ENCODE data around the gene CRACR2B. TPM values are rescaled to one million over a fixed set of nuclear protein-coding genes. Genes with fewer than 3 reads are reported as not detected.

CRACR2B gene
- total RNA-seq, 3 donors from 2014 or later (not counting 1 experiment from before 2014, with no cell fraction given) = 3.4 to 10.1 (median 3.8) TPM

DNA sequence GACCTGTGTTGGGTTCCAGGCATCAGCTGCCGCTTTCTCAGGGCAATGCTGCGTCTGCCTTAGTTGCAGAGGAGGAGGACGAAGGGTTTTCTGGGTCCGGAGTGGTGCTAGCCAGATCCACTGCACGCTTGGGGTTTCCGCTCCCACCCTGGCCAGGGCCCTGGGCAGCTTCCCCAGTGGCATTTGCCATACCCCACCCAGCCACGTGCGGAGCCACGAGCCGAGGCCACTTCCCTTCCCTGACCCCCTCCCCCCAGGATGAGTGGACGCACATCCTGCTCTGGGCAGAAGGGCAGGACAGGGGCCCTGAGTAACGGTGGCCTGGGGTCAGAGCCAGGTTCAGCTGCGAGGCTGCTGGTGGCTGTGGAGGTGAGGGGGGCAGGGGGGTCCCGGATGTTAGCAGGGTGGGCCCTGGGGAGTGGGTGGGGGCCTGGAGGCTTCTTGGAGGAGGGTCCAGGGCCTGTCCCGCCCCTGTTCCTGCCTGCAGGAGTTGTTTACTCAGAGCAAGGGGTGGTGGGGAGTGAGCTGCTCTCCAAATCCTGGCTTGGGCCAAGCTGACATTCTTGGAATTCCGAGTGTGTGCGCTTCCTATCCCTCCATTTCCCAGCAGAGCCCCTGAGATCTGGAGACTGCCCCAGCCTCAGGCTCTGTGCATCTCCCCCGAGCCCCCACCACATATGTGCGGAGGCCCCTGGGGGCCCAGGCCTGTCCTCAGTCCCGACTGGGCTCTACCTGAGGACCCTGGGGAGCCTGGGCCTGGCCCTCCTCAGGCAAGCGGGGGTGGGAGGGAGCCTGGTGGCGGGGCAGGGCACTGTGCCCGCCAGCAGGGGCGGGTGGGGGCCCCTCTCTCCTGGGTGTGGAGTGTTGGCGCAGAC, 16.3 kb downstream of the CRACR2B start:
- TF ChIP-seq, protein P1, sequence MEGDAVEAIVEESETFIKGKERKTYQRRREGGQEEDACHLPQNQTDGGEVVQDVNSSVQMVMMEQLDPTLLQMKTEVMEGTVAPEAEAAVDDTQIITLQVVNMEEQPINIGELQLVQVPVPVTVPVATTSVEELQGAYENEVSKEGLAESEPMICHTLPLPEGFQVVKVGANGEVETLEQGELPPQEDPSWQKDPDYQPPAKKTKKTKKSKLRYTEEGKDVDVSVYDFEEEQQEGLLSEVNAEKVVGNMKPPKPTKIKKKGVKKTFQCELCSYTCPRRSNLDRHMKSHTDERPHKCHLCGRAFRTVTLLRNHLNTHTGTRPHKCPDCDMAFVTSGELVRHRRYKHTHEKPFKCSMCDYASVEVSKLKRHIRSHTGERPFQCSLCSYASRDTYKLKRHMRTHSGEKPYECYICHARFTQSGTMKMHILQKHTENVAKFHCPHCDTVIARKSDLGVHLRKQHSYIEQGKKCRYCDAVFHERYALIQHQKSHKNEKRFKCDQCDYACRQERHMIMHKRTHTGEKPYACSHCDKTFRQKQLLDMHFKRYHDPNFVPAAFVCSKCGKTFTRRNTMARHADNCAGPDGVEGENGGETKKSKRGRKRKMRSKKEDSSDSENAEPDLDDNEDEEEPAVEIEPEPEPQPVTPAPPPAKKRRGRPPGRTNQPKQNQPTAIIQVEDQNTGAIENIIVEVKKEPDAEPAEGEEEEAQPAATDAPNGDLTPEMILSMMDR (IDR thresholded peaks at IDR 0.05) = no peak
- Histone ChIP-seq H3K27ac (ENCODE audit: low read length) (peak overlapping the region; percentile 11), H3K27me3 (ENCODE audit: control insufficient read depth, insufficient read depth, low read length) (peaks cover 6% of the 10 kb centered on the region), H3K4me1 (ENCODE audit: control insufficient read depth, insufficient read depth, low read length) (peaks cover 64% of the 10 kb centered on the region), H3K4me3 (ENCODE audit: low read length) (peak overlapping the region; percentile 56), H3K36me3 (ENCODE audit: control insufficient read depth, insufficient read depth, low read length) (peaks cover 15% of the 10 kb centered on the region), H3K9me3 (ENCODE audit: control insufficient read depth, insufficient read depth, low read length) (no peaks in the 10 kb centered on the region)
- H3K27me3 Mint-ChIP-seq (ENCODE audit: low read depth in 2 of 2) = no peaks in the 10 kb centered on the region
- no peaks in the 10 kb centered on the region for H3K9me3 Mint-ChIP-seq
- 21% methylated on average over 25 of the region's 25 CpGs for WGBS (ENCODE audit: insufficient coverage)
- H3K36me3 Mint-ChIP-seq = no peaks in the 10 kb centered on the region
- ATAC-seq (no peak), DNase-seq (peak in 1 of 2 donors; percentile 23)
- peaks cover 0 to 38% of the 10 kb centered on the region in 2 donors for H3K4me1 Mint-ChIP-seq
- H3K4me3 Mint-ChIP-seq = peak overlapping the region; percentile 81
- intact Hi-C loops (cut with micrococcal nuclease) = loop anchor here (10.0 kb wide), 1 partner anchor 71 kb away; the partner anchor contains the start of gene CHID1
- H3K27ac Mint-ChIP-seq = peak overlapping the region in 1 of 2 donors; percentile 72

DNA sequence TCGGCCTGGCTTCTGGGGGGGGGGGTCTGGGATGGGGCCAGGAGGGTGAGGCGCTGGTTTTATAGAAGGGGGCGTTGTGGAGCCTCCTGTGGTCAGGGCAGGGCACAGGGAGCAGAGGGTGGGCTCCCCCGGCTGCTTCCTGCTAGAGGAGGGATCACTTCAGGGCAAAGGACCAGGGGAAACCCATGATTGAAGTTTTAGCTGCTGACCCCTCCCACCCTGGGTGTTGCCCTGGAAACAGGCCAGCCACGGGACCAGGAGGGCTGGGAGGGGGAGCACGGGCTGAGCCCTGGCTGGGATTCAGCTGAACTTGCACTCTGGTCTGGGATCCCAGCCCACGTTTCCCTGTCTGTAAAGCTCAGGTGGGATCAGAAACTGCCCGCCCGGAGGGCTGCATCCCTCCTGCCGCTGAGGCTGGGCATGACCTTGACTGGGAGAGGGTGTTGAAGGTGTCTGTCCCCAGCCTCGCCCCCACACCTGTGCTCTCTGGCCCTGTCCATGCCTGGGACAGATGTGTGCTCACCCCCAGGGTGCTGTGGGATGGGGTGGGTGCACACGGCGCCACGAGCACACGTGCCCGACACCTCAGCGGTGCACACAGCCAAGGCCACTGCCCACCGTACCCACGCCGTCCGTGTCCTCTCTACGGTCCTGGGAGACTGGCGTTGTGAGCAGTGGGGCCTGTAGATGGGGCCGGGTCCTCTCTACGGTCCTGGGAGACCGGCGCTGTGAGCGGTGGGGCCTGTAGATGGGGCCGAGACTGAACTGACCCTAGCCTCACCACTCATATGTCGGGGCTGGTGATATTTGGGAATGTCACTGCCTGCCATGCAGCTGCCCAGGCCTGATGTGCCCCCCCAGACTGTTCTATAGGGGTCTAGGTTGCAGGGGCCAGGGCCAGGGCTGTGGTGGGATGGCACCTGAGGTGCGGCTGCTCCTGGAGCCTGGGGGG, 17.2 kb downstream of the CRACR2B start:
- no peaks in the 10 kb centered on the region for H3K36me3 Mint-ChIP-seq
- peaks cover 62% of the 10 kb centered on the region for H3K4me1 ChIP-seq (ENCODE audit: control insufficient read depth, insufficient read depth, low read length)
- TF ChIP-seq, protein P1 (IDR thresholded peaks at IDR 0.05) = no peak
- H3K36me3 ChIP-seq (ENCODE audit: control insufficient read depth, insufficient read depth, low read length) = peaks cover 6% of the 10 kb centered on the region
- peak overlapping the region; percentile 22 for H3K27ac ChIP-seq (ENCODE audit: low read length)
- H3K27me3 ChIP-seq (ENCODE audit: control insufficient read depth, insufficient read depth, low read length) = peaks cover 6% of the 10 kb centered on the region
- intact Hi-C loops (cut with micrococcal nuclease) = loop anchor here (10.0 kb wide), 1 partner anchor 70 kb away; the partner anchor contains the start of gene CHID1
- no peaks in the 10 kb centered on the region for H3K9me3 ChIP-seq (ENCODE audit: control insufficient read depth, insufficient read depth, low read length)
- peak in 1 of 2 donors; percentile 69 for DNase-seq
- H3K27ac Mint-ChIP-seq = peak overlapping the region in 1 of 2 donors; percentile 14
- H3K9me3 Mint-ChIP-seq = no peaks in the 10 kb centered on the region
- WGBS (ENCODE audit: insufficient coverage) = 48% methylated on average over 31 of the region's 31 CpGs
- no peak overlapping the region for H3K4me3 ChIP-seq (ENCODE audit: low read length)
- H3K4me3 Mint-ChIP-seq = no peak overlapping the region
- no peak for ATAC-seq
- peaks cover 0 to 41% of the 10 kb centered on the region in 2 donors for H3K4me1 Mint-ChIP-seq
- H3K27me3 Mint-ChIP-seq (ENCODE audit: low read depth in 2 of 2) = no peaks in the 10 kb centered on the region

DNA sequence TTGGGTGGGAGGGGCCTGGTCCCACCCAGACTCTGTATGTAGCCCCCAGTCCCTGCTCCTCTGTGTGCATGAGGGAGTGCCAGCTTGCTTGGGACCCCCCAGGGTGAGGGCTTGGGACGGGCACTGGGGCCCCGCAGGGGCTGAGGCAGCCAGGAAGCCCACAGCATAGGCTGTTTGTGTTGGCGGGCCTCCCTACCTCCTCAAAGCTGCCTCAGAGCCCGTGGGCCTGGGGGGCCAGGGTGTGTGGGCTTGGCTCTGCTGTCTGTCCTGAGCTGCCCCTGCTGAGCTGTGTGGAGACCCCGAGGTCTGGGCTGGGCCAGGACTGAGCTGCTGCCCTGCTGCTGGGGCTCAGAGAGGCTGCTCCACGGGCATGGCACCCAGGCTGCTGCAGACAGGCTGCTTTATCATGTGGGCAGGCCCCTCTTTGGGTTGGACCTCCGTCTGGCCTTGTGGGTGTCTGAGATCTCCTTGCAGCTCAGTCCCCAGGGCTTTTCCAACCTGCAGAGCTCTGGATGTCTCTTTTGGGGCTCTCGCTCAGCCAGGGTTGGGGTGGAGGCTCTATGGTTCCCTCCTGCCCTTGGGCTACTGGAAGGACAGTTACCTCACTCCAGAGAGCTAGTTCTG, 18.3 kb downstream of the CRACR2B start:
- DNase-seq = no peak
- Mint-ChIP-seq H3K36me3 (no peaks in the 10 kb centered on the region), H3K4me3 (no peak overlapping the region), H3K27me3 (ENCODE audit: low read depth in 2 of 2) (no peaks in the 10 kb centered on the region), H3K9me3 (no peaks in the 10 kb centered on the region), H3K27ac (no peak overlapping the region), H3K4me1 (peaks cover 0 to 34% of the 10 kb centered on the region in 2 donors)
- H3K27me3 ChIP-seq (ENCODE audit: control insufficient read depth, insufficient read depth, low read length) = peaks cover 6% of the 10 kb centered on the region
- no peaks in the 10 kb centered on the region for H3K9me3 ChIP-seq (ENCODE audit: control insufficient read depth, insufficient read depth, low read length)
- ATAC-seq = no peak
- TF ChIP-seq, protein P1 (IDR thresholded peaks at IDR 0.05) = no peak
- intact Hi-C loops (cut with micrococcal nuclease) = loop anchor here (10.0 kb wide), 1 partner anchor 69 kb away; the partner anchor contains the start of gene CHID1
- H3K4me3 ChIP-seq (ENCODE audit: low read length) = no peak overlapping the region
- peaks cover 52% of the 10 kb centered on the region for H3K4me1 ChIP-seq (ENCODE audit: control insufficient read depth, insufficient read depth, low read length)
- 61% methylated on average over 8 of the region's 8 CpGs for WGBS (ENCODE audit: insufficient coverage)
- no peak overlapping the region for H3K27ac ChIP-seq (ENCODE audit: low read length)
- H3K36me3 ChIP-seq (ENCODE audit: control insufficient read depth, insufficient read depth, low read length) = no peaks in the 10 kb centered on the region
